Measurements from ENCODE around the gene CEP20.
A peak's percentile ranks its signal among the peaks of the same experiment; 100 is the strongest.
"Not testable (repeated sequence)": the region's sequence is repeated elsewhere in the genome, so short reads cannot be mapped to it uniquely, and the experiment has no call there.

The CEP20 gene, protein sequence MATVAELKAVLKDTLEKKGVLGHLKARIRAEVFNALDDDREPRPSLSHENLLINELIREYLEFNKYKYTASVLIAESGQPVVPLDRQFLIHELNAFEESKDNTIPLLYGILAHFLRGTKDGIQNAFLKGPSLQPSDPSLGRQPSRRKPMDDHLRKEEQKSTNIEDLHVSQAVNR

DNA sequence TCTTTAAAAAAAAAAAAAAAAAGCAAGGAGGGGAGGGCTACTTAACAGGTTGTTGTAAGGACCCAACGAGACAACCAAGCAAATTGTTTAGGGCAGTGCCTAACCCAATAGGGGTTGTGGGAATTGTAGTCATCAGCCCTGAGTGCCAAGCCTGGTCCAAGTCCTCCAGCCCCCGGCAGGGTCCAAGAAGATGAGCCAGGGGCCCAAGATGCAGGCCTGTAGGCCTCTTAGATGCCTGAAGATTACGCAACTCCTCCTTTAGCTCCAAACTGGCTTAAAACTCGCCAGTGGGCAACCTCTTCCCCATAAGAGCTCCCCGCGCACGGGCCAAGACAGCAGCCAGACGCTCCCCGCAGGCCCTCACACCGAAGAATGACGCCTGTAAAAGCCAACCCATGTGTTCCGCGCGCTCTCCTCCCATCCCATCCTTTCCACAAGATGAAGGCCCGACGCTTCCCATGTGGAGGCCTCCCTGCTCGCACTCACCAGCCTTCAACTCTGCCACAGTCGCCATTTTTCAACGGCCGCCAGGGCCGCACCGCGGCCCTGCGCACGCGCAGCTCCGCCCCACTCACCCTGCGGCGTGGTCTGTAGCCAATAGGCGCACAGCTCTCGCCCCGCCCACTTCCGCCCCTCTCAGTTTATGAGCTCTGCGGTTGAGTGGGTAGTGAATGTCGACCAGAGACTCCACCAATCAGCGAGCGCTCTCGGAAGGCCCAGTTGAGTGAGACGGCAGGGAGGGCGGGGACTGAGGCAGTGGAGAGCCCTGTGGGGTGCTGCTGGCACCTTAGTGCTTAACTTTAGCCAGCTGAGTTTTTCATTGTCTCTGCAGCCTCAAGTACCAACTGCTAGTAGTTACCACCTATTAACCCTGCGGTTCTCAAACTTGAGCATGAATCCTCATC, at the start of gene CEP20:
Gene CEP20, minus strand, starts transcription at position 532 of the 905 bp plus-strand sequence. Its CDS starts 18 bp downstream, at position 514.
- peak; percentile 86 to 90 for DNase-seq

DNA sequence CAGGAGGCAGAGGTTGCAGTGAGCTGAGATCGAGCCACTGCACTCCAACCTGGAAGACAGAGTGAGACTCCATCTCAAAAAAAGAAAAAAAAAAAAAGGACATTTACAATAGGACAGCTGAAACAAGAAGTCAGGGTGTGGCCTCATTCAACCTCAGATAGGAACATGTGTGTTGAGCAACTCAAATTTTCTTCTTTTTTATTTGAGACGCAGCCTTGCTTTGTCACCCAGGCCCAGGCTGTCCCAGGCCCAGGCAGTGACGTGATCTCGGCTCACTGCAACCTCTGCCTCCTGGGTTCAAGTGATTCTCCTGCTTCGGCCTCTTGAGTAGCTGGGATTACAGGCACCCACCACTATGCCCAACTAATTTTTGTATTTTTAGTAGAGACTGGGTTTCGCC, 48.4 kb upstream of the CEP20 start:
- DNase-seq: not testable (repeated sequence)

DNA sequence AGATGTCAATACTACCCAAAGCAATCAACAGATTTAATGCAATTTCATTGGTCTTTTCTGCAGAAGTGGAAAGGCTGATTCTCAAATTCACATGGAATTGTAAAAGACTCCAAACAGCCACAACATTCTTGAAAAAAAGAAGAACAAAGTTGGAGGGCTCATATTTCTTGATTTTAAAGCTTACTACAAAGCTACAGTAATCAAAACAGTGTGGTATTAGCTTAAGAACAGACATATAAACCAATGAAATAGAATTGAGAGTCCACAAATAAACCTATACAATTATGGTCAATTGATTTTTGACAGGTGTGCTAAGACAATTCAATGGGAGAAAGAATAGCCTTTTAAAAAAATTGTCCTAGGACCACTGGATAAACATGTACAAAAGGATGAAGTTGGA, 46.6 kb upstream of the CEP20 start:
- no peak for DNase-seq

DNA sequence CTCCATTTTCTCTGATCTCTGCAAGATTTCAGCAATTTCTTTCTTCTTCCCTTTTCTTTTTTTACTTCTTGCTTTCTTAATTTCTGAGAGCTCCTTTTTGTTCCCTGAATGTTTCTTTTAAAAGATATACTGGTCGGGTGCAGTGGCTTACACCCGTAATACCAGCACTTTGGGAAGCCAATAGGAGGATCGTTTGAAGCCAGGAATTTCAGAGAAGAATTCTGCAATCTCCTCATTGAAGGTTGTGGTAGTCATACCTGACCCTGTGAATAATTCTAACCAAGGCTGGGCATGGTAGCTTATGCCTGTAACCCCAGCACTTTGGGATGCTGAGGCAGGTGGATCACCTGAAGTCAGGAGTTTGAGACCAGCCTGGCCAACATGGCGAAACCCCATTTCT, 45.4 kb upstream of the CEP20 start:
- DNase-seq: no peak

DNA sequence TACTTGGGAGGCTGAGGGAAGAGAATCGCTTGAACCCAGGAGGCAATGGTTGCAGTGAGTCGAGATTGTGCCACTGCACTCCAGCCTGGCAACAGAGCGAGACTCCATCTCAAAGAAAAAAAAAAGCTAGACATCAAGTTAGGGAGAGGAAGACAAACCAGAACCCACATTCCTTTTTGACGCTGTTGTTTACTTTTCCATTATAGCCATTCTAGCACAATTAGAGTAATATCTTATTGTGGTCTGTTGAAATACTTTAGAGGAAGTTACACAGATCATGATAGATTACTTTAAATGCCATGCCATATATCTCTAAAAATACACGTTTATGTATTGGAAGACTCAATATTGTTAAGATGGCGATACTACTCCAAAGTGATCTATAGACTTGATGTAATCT, 44.5 kb upstream of the CEP20 start:
- DNase-seq: no peak

DNA sequence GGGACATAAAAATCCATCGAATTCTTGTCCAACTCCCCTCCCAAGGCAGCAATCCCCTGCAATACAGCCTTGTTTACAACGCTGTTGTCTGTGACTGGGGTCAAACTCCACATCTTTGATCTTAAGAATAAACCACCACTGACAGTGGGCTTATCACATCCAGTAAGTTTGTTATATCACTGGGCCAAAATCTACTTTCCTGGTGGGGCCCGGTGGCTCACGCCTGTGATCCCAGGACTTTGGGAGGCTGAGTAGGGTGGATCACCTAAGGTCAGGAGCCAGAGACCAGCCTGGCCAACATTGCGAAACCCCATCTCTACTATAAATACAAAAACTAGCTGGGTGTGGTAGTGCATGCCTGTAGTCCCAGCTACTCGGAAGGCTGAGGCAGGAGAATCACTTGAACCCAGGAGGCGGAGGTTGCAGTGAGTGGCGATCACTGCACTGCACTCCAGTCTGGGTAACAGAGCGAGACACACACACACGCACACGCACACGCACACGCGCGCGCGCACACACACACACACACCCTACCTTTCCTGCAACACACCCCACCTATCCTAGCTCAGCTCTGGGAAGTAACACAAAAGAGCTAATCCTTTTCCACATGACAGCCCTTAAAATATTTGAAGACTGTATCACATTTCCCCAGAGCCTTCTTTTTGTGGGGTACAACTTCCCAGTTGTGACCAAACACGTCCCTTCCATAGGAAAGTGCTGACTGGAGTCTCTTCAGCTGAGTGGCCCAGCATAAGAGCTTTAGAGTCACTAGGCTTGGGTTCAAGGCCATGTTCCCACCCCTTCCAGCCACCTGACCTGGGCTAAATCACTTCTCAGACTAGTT, 40.1 kb upstream of the CEP20 start:
- no peak for DNase-seq

DNA sequence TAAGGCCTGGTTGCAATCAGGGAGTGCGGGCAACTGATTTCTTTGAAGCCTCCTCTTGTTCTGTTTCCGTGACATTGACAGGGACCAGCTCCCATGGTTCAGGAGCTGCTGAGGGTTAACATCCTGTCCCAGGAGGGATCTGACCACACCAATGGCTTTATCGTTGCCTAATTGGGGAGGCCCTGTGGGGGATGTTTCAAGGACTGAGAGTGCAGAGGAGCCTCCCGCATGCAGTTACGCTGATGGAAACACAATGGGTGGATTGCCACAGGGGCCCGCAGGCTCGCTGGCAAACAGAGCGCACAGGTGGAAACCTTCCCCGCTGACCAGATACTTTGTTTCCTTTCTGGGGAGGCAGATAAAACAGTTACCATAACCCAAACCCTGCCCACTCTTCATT, 37.2 kb upstream of the CEP20 start:
- DNase-seq: no peak

DNA sequence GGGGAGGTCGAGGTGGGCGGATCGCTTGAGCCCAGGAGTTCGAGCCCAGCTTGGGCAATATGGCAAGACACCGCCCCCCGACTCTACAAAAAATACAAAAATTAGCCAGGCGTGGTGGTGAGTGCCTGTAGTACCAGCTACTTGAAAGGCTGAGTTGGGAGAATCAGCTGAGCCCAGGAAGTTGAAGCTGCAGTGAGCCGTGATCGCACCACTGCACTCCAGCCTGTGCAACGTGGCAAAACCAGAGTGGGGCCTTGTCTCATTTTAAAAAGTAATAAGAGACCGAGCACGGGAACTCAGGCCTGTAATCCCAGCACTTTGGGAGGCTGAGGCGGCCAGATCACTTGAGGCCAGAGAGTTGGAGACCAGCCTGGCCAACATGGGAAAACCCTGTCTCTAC, 36.6 kb upstream of the CEP20 start:
- no peak for DNase-seq

DNA sequence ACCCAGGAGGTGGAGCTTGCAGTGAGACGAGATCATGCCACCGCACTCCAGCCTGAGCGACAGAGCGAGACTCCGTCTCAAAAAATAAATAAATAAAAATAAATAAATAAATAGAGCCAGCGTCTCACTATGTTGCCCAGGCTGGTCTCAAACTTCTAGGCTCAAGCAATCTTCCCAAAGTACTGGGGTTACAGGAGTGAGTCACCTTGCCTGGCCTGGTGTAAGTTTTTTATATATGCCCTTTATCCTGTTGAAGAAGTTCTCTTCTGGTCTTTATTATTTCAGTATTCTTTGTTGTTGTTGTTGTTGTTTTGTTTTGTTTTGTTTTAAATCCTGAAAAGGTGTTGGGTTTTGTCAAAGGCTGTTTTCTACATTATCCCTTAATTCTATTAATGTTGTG, 30.9 kb upstream of the CEP20 start:
- no peak for DNase-seq

DNA sequence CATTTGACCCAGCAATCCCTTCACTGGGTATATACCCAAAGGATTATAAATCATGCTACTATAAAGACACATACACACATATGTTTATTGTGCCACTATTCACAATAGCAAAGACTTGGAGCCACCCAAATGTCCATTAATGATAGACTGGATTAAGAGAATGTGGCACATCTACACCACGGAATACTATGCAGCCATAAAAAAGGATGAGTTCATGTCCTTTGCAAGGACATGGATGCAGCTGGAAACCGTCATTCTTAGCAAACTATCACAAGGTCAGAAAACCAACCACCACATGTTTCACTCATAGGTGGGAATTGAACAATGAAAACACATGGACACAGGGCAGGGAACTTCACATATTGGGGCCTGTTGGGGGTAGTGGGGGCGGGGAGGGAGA, 29.9 kb upstream of the CEP20 start:
- DNase-seq: not testable (repeated sequence)

DNA sequence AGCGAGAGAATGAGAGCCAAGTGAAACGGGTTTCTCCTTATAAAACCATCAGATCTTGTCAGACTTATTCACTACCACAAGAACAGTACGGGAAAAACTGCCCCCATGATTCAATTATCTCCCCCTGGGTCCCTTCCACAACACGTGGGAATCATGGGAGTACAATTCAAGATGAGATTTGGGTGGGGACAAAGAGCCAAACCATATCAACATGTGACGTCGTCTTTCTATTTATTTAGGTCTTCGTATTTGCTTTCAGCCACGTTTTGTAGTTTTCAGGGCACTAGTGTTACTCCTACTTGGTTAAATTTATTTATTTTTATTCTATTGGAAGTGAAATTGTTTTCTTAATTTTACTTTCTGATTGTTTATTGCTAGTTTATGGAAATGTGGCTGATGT, 27.9 kb upstream of the CEP20 start:
- no peak for DNase-seq

DNA sequence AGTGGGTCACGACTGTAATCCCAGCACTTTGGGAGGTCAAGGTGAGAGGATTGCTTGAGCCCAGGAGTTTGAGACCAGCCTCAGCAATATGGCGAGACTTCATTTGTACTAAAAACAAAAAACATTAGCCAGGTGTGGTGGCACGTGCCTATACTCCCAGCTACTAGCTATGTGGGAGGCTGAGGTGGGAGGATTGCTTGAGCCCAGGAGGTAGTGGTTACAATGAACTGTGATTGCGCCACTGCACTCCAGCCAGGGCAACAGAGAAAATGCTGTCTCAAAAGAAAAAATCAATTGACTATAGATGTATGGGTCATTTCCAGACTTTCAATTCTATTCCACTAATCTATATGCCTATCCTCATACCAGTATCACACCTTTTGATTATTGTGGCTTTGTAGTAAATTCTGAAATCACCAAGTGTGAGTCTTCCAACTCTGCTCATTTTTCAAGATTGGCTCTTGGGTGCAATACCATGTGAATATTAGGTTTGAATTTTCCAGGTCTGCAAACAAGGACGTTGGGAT, 27.2 kb upstream of the CEP20 start:
- no peak for DNase-seq

DNA sequence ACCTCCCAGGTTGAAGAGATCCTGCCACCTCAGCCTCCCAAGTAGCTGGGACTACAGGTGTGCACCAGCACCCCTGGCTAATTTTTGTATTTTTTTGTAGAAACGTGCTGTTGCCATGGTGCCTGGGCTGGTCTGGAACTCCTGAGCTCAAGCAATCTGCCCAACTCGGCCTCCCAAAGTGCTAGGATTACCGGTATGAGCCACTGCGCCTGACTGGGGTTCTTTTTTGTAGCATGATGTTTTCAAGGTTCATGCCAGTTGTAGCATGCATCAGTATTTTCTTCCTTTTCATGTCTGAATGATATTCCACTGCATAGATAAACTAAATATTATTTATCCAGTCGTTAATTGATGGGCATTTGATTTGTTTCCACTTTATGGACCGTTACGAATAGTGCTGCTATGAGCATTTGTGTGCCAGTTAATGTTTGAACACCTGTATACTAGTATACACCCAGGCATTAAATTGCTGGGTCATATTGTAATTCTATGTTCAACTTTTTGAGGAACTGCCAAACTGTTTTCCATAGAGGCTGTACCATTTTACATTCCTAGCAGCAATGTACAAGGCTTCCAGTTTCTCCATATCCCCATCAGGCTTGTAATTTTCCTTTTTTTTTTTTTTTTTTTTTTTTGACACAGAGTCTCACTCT, 24.8 kb upstream of the CEP20 start:
- DNase-seq: no peak

DNA sequence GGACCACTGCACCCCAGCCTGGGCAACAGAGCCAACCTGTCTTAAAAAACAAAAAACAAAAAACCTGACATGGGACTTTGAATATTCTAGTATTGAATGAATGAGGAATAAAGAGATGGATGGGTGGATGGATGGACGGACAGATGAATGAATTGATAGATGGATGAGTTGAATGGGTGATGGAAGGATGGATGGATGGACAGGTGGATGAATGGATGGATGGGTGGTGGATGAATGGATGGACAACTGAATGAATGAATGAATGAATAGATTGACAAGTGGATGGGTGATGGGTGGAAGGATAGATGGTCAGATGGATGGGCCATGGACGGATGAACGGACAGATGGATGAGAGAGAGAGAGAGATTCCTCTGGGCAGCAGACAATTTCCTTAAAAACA, 22.8 kb upstream of the CEP20 start:
- no peak for DNase-seq

DNA sequence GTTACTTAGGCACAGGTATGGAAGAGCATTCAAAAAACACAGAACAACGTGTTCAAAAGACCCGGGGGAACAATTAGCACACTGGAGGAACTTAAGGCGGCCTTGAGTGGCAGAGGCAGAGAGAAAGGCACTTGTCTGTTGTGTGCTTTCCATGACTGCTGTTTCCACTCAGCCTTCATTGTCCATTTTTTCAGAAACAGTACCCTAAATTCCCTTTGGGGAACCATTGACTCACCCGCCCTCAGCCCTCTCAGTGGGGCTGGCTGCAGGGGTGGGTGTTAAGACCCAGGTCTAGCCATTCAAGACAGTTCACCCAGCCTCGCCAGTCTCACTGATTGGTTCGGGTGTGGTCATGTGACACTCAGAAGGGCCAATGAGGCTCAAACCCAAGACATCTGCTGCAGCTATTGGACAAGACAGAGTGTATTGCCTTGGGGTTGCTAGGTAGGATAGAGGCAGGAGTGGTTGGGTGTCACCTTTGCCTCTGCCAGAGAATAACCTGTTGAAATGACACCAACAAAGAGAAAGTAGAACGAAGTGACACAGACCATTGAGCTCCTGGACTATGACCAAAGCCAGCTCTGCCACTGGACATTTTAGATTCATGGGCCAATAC, 19.6 kb upstream of the CEP20 start:
- peak in 1 of 2 experiments; percentile 0 for DNase-seq

DNA sequence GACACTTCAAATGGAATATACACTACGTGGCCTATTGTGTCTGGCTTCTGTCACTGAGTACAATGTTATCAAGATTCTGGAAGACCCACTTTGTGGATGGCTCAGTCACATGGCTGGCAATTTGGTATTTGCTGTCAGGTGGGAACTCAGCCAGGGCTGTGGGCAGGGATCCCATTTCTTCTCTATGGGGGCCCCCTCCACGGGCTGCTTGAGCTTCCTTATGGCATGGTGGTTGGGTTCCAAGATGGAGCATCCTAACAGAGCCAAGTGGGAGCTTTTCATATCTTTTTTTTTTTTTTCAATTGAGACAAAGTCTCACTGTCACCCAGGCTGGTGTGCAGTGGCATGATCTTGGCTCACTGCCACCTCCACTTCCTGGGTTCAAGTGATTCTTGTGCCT, 18.0 kb upstream of the CEP20 start:
- no peak for DNase-seq

DNA sequence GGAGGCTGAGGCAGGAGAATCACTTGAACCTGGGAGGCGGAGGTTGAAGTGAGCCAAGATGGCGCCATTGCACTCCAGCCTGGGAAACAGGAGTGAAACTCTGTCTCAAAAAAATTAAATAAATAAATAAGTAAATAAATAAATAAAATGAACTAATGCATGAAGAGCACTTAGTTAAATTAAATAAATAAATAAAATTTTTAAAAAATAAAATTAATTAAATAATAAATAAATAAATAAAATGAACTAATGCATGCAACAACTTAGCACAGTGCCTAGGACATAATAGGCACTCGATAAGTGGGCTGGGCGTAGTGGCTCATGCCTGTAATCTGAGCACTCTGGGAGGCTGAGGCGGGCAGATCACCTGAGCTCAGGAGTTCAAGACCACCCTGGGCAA, 15.6 kb upstream of the CEP20 start:
- DNase-seq: no peak

DNA sequence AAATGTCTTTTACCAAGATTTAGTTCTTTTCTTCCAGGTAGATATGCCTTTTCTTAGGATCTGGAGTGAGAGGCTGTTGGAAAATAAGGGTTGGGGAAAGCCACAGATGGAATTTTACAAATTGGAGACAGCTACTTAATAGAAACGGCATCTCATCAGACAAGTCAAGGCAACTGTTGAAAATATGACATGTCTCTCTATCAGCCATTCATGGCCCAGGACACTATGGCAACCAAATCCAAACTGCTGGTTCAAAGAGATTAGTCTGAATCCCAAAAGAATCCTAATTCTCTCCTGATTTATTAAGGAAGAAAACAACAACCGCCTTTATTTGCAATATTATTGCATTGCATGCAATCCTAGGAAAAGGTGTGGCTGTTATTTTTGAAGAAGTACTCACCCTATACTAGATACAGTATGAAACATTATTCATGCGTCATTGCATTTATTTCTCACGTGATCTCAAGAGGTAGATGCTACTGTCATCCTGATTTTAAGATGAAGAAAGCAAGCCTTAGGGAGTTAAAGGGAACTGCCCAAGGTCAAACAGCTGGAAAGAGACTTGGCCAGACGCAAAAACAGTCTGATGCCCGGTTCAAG, 12.6 kb upstream of the CEP20 start:
- DNase-seq: no peak

DNA sequence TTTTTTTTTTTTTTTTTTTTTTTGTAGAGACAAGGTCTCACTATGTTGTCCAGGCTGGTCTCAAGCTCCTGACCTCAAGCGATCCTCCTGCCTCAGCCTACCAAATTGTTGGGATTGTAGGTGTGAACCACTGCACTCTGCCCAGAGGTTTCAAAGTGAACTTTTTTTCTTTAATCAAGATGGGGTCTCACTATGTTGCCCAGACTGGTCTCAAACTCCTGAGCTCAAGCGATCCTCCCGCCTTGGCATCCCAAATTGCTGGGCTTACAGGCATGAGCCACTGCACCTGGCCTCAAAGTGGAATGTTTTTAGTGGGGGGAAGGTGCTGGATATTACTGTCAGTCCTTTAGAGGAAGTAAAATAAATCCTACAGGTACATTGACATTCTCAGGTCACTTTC, 12.0 kb upstream of the CEP20 start:
- DNase-seq: no peak

DNA sequence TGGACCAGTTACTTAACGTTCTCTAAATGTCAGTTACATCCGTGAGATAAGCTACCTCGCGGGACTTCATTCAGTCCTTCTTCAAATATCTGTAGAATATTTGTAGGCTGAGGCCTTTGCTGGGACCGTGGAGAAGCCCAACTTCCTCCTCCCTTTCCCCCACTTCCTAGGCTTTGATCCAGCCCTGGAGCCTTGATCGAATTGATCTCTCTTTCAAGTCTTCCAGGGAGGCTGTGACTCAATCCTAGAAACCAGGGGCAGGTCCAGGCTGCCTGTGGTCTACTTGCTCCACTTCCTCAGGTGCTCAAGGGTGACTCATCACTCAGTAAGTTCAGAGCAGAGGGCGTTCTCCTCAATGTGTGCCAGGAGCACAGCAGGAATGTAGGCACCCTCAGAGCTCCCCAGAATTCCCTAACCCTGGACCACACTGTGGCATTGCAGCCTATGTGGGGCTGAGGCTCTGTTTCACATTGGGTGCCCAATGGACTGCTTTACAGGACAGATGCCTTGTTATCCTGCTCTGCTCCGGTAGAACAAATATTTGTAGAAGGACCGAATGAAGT, 11.2 kb upstream of the CEP20 start:
- peak in 1 of 2 experiments; percentile 3 for DNase-seq

DNA sequence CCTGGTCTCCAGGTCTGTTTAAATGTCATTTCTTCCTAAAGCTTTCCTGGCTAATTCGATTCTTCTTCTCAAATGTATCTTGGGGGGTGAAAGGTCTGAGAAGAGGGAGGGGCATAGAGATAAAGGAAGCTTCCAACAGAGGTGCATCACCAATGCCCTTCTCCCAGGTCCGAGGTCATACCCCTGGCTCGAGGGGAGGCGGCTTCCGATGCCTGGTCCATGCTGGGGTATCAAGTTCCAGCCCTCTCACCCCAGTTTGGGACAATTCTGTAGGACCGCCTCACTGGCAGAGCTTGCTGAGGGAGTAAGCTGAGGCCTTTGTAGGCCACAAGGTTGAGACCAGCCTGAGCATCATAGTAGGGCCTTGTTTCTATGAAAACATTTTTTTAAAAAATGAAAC, 10.3 kb upstream of the CEP20 start:
- no peak for DNase-seq

DNA sequence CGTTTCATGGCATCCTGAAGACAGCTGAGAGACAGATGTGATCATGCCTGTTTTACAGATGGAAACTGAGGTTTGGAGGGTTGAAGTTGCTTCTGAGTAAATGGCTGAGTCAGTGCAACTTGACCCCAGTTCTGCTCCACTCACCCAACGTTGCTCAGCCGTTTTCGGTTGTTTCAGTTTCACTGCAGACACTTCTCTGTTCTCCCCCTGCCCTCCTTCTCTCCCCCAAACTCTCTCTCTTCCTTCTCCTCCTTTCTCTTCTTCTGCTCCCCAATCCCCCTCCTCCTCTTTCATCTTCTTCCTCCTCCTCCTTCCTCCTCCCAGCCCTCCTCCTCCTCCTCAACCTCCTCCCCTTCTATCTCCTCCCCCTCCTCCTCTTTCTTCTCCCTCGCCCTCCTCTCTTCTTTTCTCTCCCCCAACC, 9.4 kb upstream of the CEP20 start:
- peak in 1 of 2 experiments; percentile 0 for DNase-seq
